ENCODE results near the gene BTAF1.

DNA sequence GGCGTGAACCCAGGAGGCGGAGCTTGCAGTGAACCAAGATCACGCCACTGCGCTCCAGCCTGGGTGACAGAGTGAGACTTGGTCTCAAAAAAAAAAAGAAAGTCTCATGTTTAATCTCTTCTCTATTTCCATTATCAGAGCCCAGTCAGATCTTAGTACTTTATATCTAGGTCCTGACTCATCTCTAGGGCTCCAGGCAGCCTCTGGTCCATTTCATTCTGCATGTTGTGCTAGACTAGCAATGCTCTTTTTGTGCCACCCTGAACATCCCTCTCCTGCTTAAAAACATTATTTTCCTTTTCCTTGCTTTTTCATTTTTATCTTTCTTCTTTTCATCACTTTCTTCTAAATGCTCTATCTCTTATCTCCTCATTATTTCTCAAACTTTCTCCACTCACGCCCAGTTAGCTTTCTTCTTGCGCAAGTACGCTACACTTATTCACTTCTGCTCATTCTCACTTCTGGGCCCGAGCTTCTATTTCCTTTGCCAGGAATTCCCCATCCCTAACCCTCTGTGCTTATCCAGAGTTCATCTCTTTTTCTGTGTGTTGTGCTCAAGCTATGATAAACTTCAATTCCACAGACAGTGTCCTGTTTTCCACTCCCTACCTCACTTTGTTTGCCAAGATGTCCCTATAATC lies 63.9 kb downstream of the BTAF1 start:
- TF ChIP-seq, protein P1, sequence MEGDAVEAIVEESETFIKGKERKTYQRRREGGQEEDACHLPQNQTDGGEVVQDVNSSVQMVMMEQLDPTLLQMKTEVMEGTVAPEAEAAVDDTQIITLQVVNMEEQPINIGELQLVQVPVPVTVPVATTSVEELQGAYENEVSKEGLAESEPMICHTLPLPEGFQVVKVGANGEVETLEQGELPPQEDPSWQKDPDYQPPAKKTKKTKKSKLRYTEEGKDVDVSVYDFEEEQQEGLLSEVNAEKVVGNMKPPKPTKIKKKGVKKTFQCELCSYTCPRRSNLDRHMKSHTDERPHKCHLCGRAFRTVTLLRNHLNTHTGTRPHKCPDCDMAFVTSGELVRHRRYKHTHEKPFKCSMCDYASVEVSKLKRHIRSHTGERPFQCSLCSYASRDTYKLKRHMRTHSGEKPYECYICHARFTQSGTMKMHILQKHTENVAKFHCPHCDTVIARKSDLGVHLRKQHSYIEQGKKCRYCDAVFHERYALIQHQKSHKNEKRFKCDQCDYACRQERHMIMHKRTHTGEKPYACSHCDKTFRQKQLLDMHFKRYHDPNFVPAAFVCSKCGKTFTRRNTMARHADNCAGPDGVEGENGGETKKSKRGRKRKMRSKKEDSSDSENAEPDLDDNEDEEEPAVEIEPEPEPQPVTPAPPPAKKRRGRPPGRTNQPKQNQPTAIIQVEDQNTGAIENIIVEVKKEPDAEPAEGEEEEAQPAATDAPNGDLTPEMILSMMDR (IDR thresholded peaks at IDR 0.05), result no peak
- TF ChIP-seq EP300 (IDR thresholded peaks at IDR 0.05; ENCODE audit: low read depth), result no peak
- TF ChIP-seq POLR2AphosphoS5 (IDR thresholded peaks at IDR 0.05), result no peak
- TF ChIP-seq POLR2A (IDR thresholded peaks at IDR 0.05), result no peak
